RWPE1 (cell line): ENCODE data around the gene LDB1.

Experiments
- CTCF ChIA-PET: fragments of 350-600 bp; sonication (Branson Sonifier 250); formaldehyde crosslinking; extraction: SDS; loops from one replicate; lab custom pipeline; 2021; lab: Yijun Ruan, JAX
- POLR2A ChIA-PET: fragments of 400-600 bp; formaldehyde crosslinking; extraction: SDS; loops from one replicate; lab custom pipeline; 2020; ENCODE audit warnings: antibody characterized with exemption; ENCODE audit not compliant: low non-redundant PET; lab: Yijun Ruan, JAX
- DNase-seq: peaks from one replicate; pipeline ENCODE4 v3.0.0; 2012; ENCODE audit warnings: low spot score
- H3K27ac ChIP-seq: fragments of 450-650 bp; 2 replicates; pipeline ENCODE4 v1.5.1; 2017
- TF ChIP-seq, protein P1 (sequence below): fragments of 450-650 bp; conservative IDR thresholded peaks from 2 replicates; pipeline ENCODE4 v1.5.1; 2017; ENCODE audit warnings: low read depth, mild to moderate bottlenecking

The LDB1 gene, protein sequence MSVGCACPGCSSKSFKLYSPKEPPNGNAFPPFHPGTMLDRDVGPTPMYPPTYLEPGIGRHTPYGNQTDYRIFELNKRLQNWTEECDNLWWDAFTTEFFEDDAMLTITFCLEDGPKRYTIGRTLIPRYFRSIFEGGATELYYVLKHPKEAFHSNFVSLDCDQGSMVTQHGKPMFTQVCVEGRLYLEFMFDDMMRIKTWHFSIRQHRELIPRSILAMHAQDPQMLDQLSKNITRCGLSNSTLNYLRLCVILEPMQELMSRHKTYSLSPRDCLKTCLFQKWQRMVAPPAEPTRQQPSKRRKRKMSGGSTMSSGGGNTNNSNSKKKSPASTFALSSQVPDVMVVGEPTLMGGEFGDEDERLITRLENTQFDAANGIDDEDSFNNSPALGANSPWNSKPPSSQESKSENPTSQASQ

DNA sequence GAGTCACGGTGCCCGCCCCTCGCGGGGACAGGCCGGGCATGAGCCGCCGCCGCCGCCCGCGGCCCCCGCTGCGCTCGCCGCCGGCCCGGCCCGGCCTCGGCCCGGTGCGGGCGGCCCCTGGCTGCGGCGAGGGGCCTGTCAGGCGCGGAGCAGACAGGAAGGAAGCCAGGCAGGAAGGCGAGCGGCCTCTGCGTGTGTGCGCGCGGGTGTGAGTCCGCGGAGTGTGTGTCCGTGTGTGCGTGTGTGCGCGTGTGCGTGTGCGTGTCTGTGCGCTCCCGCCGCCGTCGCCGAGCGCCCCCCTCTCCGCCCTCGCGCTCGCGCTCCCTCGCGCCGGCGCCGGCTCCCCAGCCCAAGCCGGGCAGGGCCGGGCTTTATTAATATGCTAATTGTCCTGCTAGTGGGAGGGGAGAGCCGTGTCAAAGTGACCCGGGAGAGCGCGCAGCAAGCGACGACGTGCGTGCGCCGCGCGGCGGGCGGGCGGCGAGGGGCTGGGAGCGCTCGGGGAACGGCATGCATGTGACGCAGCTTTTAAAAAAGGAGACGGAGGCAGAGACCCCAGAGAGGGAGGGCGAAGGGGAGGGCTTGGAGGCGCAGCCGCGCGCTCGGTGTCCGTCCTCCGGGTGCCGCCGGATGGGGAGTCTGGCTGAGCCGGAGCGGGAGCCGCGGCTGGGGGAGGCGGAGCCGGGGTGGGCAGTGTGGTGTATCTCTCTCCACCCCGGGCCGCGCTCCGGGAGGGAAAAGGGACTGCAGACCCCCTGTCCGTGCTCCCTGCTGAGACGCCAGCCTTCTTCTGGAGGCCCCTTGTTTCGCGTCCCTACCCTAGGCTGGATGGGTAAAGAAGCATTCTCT is at the start of gene LDB1:
Gene LDB1 (minus strand): TSS at position 227 of the 849 bp plus-strand sequence. CDS start 258 bp downstream, outside the sequence.
- TF ChIP-seq, protein P1, sequence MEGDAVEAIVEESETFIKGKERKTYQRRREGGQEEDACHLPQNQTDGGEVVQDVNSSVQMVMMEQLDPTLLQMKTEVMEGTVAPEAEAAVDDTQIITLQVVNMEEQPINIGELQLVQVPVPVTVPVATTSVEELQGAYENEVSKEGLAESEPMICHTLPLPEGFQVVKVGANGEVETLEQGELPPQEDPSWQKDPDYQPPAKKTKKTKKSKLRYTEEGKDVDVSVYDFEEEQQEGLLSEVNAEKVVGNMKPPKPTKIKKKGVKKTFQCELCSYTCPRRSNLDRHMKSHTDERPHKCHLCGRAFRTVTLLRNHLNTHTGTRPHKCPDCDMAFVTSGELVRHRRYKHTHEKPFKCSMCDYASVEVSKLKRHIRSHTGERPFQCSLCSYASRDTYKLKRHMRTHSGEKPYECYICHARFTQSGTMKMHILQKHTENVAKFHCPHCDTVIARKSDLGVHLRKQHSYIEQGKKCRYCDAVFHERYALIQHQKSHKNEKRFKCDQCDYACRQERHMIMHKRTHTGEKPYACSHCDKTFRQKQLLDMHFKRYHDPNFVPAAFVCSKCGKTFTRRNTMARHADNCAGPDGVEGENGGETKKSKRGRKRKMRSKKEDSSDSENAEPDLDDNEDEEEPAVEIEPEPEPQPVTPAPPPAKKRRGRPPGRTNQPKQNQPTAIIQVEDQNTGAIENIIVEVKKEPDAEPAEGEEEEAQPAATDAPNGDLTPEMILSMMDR: no peak
- POLR2A ChIA-PET: no interaction called here
- H3K27ac ChIP-seq: peak within 1 kb of the TSS; percentile 94
- CTCF ChIA-PET: no interaction called here
- peak; percentile 81 for DNase-seq

GRCh38 chr10:102167861-102168260 is 47.7 kb upstream of the LDB1 start:
- CTCF ChIA-PET: interaction anchor here (0.6 to 1.4 kb wide), 4 partner anchors 10 to 231 kb away, joined by 3 to 6 read pairs (median 4); partner anchors contain the start of gene PPRC1
- no peak overlapping the region for H3K27ac ChIP-seq
- DNase-seq: no peak
- POLR2A ChIA-PET: no interaction called here
- TF ChIP-seq, protein P1: no peak

DNA sequence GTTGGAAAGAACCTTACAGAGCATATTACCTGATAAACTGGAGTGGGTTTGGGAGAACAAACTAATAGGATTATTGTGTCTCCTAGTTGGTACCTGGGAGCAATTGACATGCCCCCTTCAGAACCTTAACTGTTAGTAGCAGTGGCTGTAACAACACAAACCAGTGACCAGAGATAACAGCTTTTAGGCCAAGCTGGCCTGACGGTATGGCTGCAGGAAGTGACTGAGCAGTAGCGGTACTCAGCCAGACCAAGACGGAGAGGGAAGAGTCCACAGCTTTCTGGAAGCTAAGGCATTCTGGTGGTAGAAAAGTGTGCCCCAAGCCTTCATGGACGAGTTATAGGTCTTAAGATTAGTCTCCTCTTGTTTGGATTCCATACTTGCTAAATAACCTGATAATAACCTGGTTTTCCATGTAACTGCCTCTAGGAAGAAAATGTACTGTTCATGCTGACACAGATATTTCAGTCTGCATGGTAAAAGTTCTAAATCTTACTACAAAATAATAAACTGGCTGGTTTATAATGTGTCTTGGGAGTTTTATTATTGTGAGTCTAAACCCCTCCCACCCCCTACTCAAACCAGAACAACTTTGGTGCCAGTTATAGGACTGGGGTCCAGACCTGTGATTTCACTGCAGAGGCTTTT is 43.3 kb upstream of the LDB1 start:
- DNase-seq: no peak
- POLR2A ChIA-PET: no interaction called here
- CTCF ChIA-PET: no interaction called here
- TF ChIP-seq, protein P1: no peak
- H3K27ac ChIP-seq: no peak overlapping the region

GRCh38 chr10:102159831-102160230 is 39.7 kb upstream of the LDB1 start:
- H3K27ac ChIP-seq: no peak overlapping the region
- CTCF ChIA-PET: interaction anchor here (0.7 to 3.0 kb wide), 3 partner anchors 10 to 263 kb away, joined by 3 to 19 read pairs (median 3); no protein-coding TSS in a partner anchor
- POLR2A ChIA-PET: no interaction called here
- TF ChIP-seq, protein P1: no peak
- no peak for DNase-seq

DNA sequence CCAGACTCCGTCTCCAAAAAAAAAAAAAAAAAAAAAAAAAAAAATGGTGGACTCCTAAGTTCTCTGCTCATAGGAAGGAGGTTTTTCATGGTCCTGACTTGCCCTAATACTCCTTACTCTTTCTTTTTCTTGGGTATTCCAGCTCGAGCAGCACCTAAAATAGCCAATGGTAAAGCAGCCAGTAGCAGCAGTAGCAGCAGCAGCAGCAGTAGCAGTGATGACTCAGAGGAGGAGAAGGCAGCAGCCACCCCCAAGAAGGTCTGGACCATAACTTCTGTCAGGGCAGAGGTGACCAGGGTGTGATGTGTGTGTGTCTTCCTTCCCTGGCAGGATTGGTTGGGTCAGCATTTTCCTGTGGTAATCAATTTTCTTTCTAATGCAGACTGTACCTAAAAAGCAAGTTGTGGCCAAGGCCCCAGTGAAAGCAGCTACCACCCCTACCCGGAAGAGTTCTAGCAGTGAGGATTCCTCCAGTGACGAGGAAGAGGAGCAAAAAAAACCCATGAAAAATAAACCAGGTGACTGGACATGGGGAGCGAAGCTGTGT is 39.0 kb upstream of the LDB1 start:
- TF ChIP-seq, protein P1: no peak
- ChIA-PET POLR2A (interaction anchor here (0.7 kb wide), 1 partner anchor 62 kb away, joined by 9 read pairs; no protein-coding TSS in a partner anchor), CTCF (interaction anchor here (3.0 kb wide), 1 partner anchor 10 kb away, joined by 19 read pairs; no protein-coding TSS in a partner anchor)
- no peak for DNase-seq
- H3K27ac ChIP-seq: no peak overlapping the region
